Colonic mucosa (tissue), 4 donors: ENCODE measurements around the gene IQGAP1. TPM values are rescaled to one million over a fixed set of nuclear protein-coding genes. Genes with fewer than 3 reads are reported as not detected.

Experiments
- DNase-seq: peaks from one replicate; pipeline ENCODE4 v3.0.0-alpha.2; 2020
- H3K27ac ChIP-seq: fragments of 200-600 bp; one replicate; pipeline ENCODE4 v1.8.0; 2021
- H3K27me3 ChIP-seq: fragments of 200-600 bp; one replicate; pipeline ENCODE4 v1.8.0; 2021
- H3K36me3 ChIP-seq: fragments of 200-600 bp; one replicate; pipeline ENCODE4 v1.8.0; 2021
- H3K4me1 ChIP-seq: fragments of 200-600 bp; one replicate; pipeline ENCODE4 v1.8.0; 2021; ENCODE audit warnings: mild to moderate bottlenecking
- H3K4me3 ChIP-seq: fragments of 200-600 bp; one replicate; pipeline ENCODE4 v1.8.0; 2021
- H3K9ac ChIP-seq, 2 donors: one replicate each; pipeline ENCODE4 v1.7.0; 2013; ENCODE audit warnings: control low read depth in 2 of 2, low read depth in 2 of 2, low read length in 2 of 2
- H3K9me3 ChIP-seq: fragments of 200-600 bp; one replicate; pipeline ENCODE4 v1.8.0; 2021
- intact Hi-C: fragments of 100-400 bp; cut with DNase I; formaldehyde crosslinking; loops from one replicate; pipeline ENCODE4 v1.14.1; 2022
- total RNA-seq, 2 donors: library from RNA; stranded (reverse); fragmentation: NEBNext Ultra II Directional in 1 of 2; extraction: Animal tissue kit (Norgen Biotek cat#: 25700) in 1 of 2; gene quantifications; one replicate each; pipeline ENCODE4 v1.2.1, GENCODE V29; 2021
- TF ChIP-seq, protein P1 (sequence below): fragments of 200-600 bp; IDR thresholded peaks from one replicate; pipeline ENCODE4 v1.8.0; 2022; ENCODE audit warnings: antibody characterized with exemption, mild to moderate bottlenecking
- donor health status: healthy.
- donor health status: DM: no; HTN: no; CAD: no.
- donor health status: DM: no; HTN: no; CAD: no.

Gene IQGAP1
- total RNA-seq, 2 donors from 2014 or later = 210 to 243 TPM

DNA sequence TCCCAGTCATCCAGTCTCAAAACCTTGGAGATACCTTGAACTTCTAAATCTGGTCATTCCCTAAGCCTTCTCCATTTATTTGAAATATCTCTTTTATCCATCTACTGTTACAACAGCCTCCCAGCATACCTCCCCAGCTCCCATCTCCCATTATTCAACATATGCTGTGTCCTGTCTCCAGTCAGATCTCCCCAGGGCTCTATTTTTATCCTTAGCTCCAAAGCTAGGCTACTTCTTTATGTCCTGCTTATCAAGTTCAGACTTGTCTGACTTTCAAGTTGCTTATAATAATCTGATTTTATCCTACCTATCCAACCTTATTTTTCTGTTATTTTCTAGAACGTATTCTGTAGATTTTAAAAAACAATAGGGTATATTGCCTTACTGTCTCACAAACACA is 44.2 kb downstream of the IQGAP1 start:
- DNase-seq = no peak
- no peak overlapping the region for H3K9ac ChIP-seq
- no peak overlapping the region for H3K27ac ChIP-seq
- H3K9me3 ChIP-seq = no peaks in the 10 kb centered on the region
- no peaks in the 10 kb centered on the region for H3K36me3 ChIP-seq
- no peak overlapping the region for H3K4me3 ChIP-seq
- intact Hi-C loops = no loop called here
- H3K4me1 ChIP-seq = no peaks in the 10 kb centered on the region
- TF ChIP-seq, protein P1, sequence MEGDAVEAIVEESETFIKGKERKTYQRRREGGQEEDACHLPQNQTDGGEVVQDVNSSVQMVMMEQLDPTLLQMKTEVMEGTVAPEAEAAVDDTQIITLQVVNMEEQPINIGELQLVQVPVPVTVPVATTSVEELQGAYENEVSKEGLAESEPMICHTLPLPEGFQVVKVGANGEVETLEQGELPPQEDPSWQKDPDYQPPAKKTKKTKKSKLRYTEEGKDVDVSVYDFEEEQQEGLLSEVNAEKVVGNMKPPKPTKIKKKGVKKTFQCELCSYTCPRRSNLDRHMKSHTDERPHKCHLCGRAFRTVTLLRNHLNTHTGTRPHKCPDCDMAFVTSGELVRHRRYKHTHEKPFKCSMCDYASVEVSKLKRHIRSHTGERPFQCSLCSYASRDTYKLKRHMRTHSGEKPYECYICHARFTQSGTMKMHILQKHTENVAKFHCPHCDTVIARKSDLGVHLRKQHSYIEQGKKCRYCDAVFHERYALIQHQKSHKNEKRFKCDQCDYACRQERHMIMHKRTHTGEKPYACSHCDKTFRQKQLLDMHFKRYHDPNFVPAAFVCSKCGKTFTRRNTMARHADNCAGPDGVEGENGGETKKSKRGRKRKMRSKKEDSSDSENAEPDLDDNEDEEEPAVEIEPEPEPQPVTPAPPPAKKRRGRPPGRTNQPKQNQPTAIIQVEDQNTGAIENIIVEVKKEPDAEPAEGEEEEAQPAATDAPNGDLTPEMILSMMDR = no peak
- H3K27me3 ChIP-seq = no peaks in the 10 kb centered on the region

DNA sequence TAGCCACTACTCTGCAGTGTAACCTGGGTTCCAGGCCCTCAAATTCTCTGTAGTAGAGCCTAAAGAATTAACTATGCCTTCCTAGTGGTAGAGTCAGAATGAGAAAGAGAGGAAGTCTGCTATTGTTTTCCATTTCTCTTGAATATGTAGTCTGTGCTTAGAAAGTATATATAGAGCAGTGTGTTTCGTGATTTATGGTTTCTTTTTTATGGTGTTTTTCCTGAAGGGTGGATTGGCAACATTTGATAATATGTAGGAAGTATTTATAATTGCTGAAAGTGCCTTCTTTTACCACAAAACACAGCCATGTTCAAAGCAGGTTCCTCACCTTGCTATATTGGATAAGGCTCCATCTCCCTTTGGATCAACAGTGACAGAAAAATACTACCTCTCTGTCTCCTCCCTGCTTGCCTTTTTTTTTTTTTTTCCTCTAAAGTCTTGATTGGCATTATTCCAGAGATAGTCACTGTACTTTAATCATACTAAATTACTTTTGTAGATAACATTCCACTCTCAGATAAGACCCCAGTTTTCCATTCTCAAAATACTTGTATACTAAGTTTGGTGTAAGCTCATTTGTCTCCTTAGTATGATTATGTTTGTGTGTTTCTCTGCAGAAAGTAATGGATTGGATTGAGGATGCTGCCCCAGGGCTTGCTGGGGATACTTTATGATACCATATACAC is 47.8 kb downstream of the IQGAP1 start:
- DNase-seq = no peak
- intact Hi-C loops = no loop called here
- Histone ChIP-seq H3K36me3 (no peaks in the 10 kb centered on the region), H3K9ac (no peak overlapping the region), H3K27me3 (no peaks in the 10 kb centered on the region), H3K4me3 (no peak overlapping the region), H3K4me1 (no peaks in the 10 kb centered on the region), H3K27ac (peak overlapping the region; percentile 24), H3K9me3 (no peaks in the 10 kb centered on the region)
- TF ChIP-seq, protein P1 = no peak

DNA sequence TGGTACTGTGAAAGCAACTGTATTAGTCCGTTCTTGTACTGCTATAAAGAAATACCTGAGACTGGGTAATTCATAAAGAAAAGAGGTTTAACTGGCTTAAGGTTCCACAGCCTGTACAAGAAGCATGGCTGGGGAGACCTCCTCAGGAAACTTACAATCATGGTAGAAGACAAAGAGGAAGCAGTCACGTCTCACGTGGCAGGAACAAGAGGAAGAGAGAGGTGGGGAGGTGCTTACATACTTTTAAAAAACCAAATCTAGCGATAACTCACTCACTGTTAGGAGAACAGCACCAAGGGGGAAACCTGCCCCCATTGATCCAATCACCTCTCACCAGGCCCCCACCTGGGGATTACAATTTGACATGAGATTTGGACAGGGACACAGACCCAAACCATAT is 48.9 kb downstream of the IQGAP1 start:
- DNase-seq = no peak
- intact Hi-C loops = no loop called here
- no peak overlapping the region for H3K4me3 ChIP-seq
- H3K27me3 ChIP-seq = no peaks in the 10 kb centered on the region
- no peaks in the 10 kb centered on the region for H3K36me3 ChIP-seq
- H3K4me1 ChIP-seq = no peaks in the 10 kb centered on the region
- no peak overlapping the region for H3K27ac ChIP-seq
- TF ChIP-seq, protein P1 = no peak
- H3K9me3 ChIP-seq = no peaks in the 10 kb centered on the region
- no peak overlapping the region for H3K9ac ChIP-seq

DNA sequence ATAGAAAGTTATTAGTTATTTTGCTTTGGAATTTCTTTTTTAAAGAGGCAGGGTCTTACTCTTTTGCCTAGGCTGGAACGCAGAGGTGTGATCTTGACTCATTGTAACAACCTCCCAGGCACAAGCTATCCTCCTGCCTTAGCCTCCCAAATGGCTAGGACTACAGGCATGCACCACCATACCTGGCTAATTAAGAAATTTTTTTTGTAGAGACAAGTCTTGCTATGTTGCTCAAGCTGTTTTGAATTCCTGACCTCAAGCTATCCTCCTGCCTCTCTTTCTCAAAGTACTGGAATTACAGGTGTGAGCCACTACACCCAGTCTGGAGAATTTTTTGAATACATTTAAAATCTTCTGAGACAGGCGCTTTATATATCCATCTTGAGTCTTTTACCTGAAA is 49.5 kb downstream of the IQGAP1 start:
- H3K27ac ChIP-seq = no peak overlapping the region
- DNase-seq = no peak
- no peaks in the 10 kb centered on the region for H3K4me1 ChIP-seq
- H3K27me3 ChIP-seq = no peaks in the 10 kb centered on the region
- TF ChIP-seq, protein P1 = no peak
- H3K9ac ChIP-seq = no peak overlapping the region
- H3K9me3 ChIP-seq = no peaks in the 10 kb centered on the region
- H3K36me3 ChIP-seq = no peaks in the 10 kb centered on the region
- intact Hi-C loops = no loop called here
- H3K4me3 ChIP-seq = no peak overlapping the region

DNA sequence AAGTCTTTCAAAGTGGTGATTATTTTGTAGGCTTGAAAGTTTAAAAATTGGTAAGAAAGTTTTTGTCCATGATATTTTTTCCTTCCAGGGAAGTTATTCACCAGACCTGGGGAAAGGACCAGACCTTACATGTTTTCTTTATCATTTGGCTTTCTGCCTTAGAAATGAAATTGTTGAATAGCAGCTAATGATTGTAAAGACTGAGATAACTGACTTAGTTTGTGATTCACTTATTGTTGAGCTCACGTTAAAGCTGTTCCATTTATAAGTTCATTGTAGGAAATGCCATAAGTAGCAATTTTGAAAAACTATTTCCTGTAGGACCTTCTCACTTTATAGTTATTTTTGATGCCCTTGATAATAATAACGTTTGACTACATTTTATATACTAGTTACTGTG is 51.9 kb downstream of the IQGAP1 start:
- no peak overlapping the region for H3K4me3 ChIP-seq
- no peaks in the 10 kb centered on the region for H3K4me1 ChIP-seq
- H3K36me3 ChIP-seq = no peaks in the 10 kb centered on the region
- intact Hi-C loops = no loop called here
- no peak overlapping the region for H3K9ac ChIP-seq
- no peaks in the 10 kb centered on the region for H3K27me3 ChIP-seq
- peak overlapping the region; percentile 5 for H3K27ac ChIP-seq
- DNase-seq = no peak
- H3K9me3 ChIP-seq = no peaks in the 10 kb centered on the region
- TF ChIP-seq, protein P1 = no peak
